K562 (cell line): ENCODE data around the gene HPS4. TPM values are rescaled to one million over a fixed set of nuclear protein-coding genes. Genes with fewer than 3 reads are reported as not detected.
A peak's percentile ranks its signal among the peaks of the same experiment; 100 is the strongest.

Experiments used
- ARID4B ChIP-seq: sonication (generic); formaldehyde crosslinking; IDR thresholded peaks from 2 replicates; pipeline ENCODE4 v1.8.0; 2022; ENCODE audit warnings: mild to moderate bottlenecking, missing genetic modification reagents
- CREB1 ChIP-seq, 2 experiments: sonication (generic) in 1 of 2; formaldehyde crosslinking in 1 of 2; IDR thresholded peaks; 2 replicates each; pipeline versions ENCODE4 v1.6.1 to v1.8.0; 2012 to 2022; ENCODE audit warnings: inconsistent platforms in 1 of 2, mild to moderate bottlenecking in 1 of 2, missing genetic modification reagents in 1 of 2, moderate library complexity in 1 of 2
- ETS2 ChIP-seq: IDR thresholded peaks from 2 replicates; pipeline ENCODE4 v1.6.1; 2016; ENCODE audit warnings: borderline replicate concordance, missing genetic modification characterization, mild to moderate bottlenecking, moderate library complexity, missing compliant biosample characterization; ENCODE audit not compliant: poor library complexity, severe bottlenecking
- ETV5 ChIP-seq: sonication (generic); formaldehyde crosslinking; IDR thresholded peaks from 2 replicates; pipeline ENCODE4 v1.4.0; 2020; ENCODE audit warnings: low read depth, mild to moderate bottlenecking, missing genetic modification reagents
- FOXO4 ChIP-seq: fragments of 450-650 bp; formaldehyde crosslinking; IDR thresholded peaks from 2 replicates; pipeline ENCODE4 v1.4.0; 2020; ENCODE audit warnings: mild to moderate bottlenecking, moderate library complexity
- LEF1 ChIP-seq: fragments of 450-650 bp; IDR thresholded peaks from 2 replicates; pipeline ENCODE4 v1.6.1; 2016; ENCODE audit warnings: mild to moderate bottlenecking
- MCM2 ChIP-seq: fragments of 450-650 bp; IDR thresholded peaks from 2 replicates; pipeline ENCODE4 v1.6.1; 2017; ENCODE audit warnings: low read depth, mild to moderate bottlenecking
- PML ChIP-seq: IDR thresholded peaks from 2 replicates; pipeline ENCODE4 v1.6.1; 2012; ENCODE audit warnings: low read length, inconsistent platforms
- RBBP5 ChIP-seq: fragments of 200-600 bp; sonication (generic); IDR thresholded peaks from 2 replicates; pipeline ENCODE4 v1.6.1; 2012; ENCODE audit warnings: borderline replicate concordance, mild to moderate bottlenecking, low read length, control low read depth, inconsistent platforms; ENCODE audit not compliant: insufficient read depth, poor library complexity, severe bottlenecking
- REST ChIP-seq, 2 experiments: fragments of 450-650 bp; formaldehyde crosslinking in 1 of 2; IDR thresholded peaks; 2 replicates each; pipeline versions ENCODE4 v1.4.0 to v1.6.1; 2014 to 2020; ENCODE audit warnings: mild to moderate bottlenecking in 2 of 2, borderline replicate concordance in 1 of 2, low read depth in 1 of 2
- SMARCA5 ChIP-seq: fragments of 450-650 bp; IDR thresholded peaks from 2 replicates; pipeline ENCODE4 v1.6.1; 2016
- SRSF1 ChIP-seq: fragments of 200-400 bp; formaldehyde crosslinking; IDR thresholded peaks from 2 replicates; pipeline ENCODE4 v1.6.1; 2017; ENCODE audit warnings: mild to moderate bottlenecking, low read depth, low read length, moderate library complexity
- STAT5A ChIP-seq: IDR thresholded peaks from 2 replicates; pipeline ENCODE4 v1.6.1; 2012; ENCODE audit warnings: low read length, inconsistent platforms, borderline replicate concordance
- polyA plus RNA-seq, 8 experiments: library from polyadenylated mRNA; depleted of rRNA in 4 of 8; stranded (reverse) in 5 of 8; unstranded in 3 of 8; fragments of >200 nt; fragmentation: Nextera tagmentation in 2 of 8; fragmentation: Illumina TruSeq in 1 of 8; extraction: Ambion mirVana in 2 of 8; extraction: Trizol in 1 of 8; gene quantifications; 2 replicates each; pipeline versions ENCODE4 v1.2.1 to v1.2.3, GENCODE V29; 2011 to 2014; ENCODE audit warnings: inconsistent platforms in 1 of 8, missing spikeins in 1 of 8
- total RNA-seq, 7 experiments: library from RNA; depleted of rRNA in 6 of 7; stranded (reverse); fragments of >200 nt in 6 of 7; fragmentation: Illumina TruSeq in 2 of 7; extraction: Trizol in 2 of 7; gene quantifications; 2 replicates each; pipeline versions ENCODE4 v1.2.1 to v1.2.3, GENCODE V29; 2011 to 2021; ENCODE audit warnings: low replicate concordance in 1 of 7

The HPS4 gene
- total and polyA plus RNA-seq, 9 of the 15 experiments (the other 6 are each of a cell fraction or from before 2014, with no cell fraction given) = 12.8 to 29.2 (median 25.3) TPM

GRCh38 chr22:26404851-26405421 lies 78.6 kb downstream of the HPS4 start (continued):
- TF ChIP-seq REST (IDR thresholded peaks at IDR 0.05; ENCODE audit: borderline replicate concordance) = no peak
- no peak for TF ChIP-seq REST (CRISPR knock-in tag; IDR thresholded peaks at IDR 0.05; ENCODE audit: low read depth)
- peak; percentile 31 for TF ChIP-seq RBBP5
- TF ChIP-seq STAT5A = peak; percentile 71
- TF ChIP-seq SRSF1 = no peak
- TF ChIP-seq ETV5 = peak; percentile 78
- TF ChIP-seq FOXO4 (CRISPR knock-in tag) = no peak
- TF ChIP-seq CREB1 (IDR thresholded peaks at IDR 0.05) = no peak
- no peak for TF ChIP-seq CREB1 (CRISPR knock-in tag; IDR thresholded peaks at IDR 0.05)
- TF ChIP-seq PML = peak; percentile 90
- peak; percentile 89 for TF ChIP-seq LEF1
- TF ChIP-seq ETS2 (tag) = no peak
- TF ChIP-seq SMARCA5 = no peak
- no peak for TF ChIP-seq ARID4B (CRISPR knock-in tag)
- TF ChIP-seq MCM2 = 0 out of 2 replicates have a peak, but pooled peaks have one; percentile 60
